IPS DF 19.7 (cell line): ENCODE measurements around the gene MAFB.

Source experiments
- DNase-seq: peaks from one replicate; pipeline ENCODE4 v3.0.0-alpha.2; 2013; ENCODE audit warnings: low read depth, low spot score

The MAFB gene

DNA sequence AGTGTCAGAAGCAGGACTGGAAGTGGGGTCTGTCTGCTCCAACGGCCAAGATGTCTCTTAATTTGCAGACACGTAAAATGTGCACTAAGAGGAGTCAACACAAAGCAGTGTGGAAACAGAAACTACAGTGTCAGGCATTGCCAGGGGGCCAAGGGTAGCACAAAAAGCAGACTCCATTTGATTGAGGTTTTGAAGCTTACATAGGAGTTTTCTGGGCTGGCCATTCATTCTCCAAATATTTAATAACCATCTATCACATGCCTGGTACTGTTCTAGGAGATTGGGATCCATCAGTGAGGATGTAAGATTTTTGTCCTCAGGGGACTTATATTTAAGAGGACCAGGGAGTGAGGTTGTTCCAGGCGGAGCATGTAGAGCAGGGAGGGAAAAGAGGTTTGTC lies 29.5 kb downstream of the MAFB start:
- no peak for DNase-seq

DNA sequence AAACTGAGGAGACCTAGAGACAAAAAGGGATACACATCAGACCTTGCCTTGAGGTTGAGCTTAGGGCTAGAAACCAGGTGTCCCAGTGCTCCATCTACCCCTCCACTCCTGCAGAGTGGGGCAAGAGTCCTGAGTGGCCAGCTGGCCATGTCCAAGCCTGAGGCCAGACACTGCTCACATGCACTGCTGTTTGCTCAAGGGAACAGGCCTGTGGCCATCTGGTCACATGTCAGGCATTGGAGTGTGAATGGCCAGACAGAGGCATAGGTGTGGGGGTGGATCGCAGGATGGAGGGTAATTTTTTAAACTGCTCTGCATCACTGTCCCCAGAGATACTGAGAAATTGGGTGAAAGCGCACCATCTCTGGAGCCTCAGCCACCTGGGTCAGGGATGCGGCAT lies 30.5 kb downstream of the MAFB start:
- no peak for DNase-seq

DNA sequence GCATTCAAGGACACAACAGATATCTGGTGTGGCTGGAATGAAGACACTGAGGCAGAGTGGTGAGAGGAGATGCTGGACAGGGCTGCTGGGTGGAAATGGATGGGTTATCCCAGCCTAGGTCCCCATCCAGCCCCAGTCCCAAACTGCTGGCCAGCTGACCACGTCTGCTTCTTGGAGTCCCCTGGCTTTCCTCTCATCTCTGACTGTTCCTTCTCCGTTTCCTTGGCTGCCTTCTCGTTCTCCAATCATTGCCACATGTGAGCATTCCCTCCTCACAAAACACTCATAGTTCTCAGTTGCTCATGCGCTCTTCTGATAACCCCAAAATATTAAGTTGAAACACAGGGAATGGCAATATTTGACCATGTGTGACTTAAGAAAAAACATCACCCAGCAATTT lies 31.5 kb downstream of the MAFB start:
- no peak for DNase-seq

DNA sequence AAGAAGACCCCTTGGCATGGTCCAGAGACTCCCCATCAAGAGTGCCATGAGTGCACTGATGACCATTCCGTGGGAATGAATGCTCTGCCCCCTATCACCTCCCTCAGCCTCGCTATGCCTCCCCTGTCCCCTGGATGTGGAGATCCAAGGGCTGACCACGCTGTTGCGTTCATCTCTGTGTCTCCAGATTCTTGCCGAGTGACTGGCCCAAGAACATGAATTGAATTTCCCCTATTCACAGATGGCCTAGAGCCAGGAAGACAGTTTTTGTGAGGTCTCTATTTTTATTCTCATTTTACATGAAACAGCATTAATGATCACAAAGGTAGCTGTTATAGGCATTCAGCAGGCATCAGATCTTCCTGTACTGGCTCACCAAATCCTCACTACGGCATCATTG lies 33.6 kb downstream of the MAFB start:
- no peak for DNase-seq

DNA sequence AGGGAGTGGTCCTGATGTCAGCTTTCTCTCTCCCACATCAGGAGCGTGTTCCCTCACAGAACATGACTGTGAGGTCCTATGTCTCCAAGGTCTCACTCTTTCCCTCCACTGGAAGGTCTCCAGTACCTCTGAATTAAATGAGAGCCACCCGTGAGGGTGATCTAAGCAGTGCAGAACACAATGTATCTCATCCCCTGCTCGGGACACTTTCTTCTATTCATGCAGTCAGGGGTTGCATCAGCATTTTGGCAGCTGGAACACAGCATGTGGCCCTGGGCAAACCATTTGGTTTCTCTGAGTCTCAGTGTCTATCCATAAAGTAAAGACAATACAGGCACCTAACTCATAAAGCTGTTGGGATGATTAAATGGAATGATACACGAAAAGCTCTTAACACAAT lies 34.2 kb downstream of the MAFB start:
- DNase-seq = no peak

DNA sequence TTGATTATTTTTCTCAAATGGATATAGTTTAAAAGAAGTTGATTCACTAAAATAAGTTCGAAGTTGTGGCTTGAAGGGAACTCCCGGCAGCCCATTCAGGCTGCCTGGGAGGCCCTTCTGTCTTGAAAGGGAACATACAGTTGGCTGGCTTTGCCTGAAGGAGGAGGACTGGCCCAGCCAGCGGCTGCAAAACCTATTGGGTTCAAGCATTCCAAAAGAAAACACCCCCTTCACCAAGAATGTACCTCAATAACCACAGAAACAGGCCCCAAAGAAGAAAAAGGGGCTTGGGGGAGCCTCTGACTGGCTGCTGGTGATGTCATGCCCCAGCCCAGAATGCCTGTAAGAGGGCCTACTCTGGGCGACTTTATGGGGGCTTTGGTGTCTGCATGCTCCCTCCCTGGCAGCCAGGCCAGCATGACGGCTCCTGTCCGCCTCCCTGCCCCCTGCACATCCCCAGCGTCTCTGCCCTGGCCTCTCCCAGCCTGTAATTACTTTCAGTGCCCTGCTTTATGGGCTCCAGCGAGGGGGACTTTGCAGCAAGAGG lies 36.5 kb downstream of the MAFB start:
- no peak for DNase-seq

DNA sequence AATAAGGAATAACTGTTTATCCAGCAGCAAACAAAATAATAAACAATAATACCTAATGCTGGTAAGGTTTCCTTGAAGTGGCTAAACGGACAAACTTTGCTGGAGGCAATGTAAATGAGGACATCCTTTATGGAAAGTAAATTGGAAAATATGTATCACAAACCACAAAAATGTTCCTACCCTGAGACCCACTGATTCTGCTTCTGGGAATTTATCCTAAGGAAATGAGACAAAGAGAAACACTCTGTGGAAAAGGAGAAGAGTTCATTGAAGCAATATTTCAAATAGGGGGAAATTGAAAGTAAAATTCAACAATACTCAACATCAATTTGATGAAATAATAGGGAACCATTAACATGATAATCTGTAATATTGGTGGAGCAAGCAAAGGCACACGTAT lies 37.9 kb downstream of the MAFB start:
- DNase-seq = no peak

DNA sequence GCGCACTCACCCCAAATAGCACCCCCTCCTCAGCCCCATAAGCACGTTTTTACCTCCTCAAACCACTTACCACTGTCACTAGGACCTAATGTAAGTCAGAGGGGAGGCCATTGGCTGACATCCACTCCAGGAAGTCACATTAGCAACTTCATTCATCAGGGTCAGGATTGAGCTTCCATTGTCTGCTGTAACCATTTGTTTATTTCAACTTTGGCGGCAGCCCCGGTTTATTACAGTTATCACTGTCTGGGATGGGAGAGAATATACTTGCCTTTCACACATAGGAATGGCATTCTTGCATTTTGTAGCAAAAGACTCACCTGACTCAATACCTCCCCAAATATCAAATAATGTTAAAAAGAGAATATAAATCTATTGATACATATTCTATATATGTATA lies 38.3 kb downstream of the MAFB start:
- no peak for DNase-seq

DNA sequence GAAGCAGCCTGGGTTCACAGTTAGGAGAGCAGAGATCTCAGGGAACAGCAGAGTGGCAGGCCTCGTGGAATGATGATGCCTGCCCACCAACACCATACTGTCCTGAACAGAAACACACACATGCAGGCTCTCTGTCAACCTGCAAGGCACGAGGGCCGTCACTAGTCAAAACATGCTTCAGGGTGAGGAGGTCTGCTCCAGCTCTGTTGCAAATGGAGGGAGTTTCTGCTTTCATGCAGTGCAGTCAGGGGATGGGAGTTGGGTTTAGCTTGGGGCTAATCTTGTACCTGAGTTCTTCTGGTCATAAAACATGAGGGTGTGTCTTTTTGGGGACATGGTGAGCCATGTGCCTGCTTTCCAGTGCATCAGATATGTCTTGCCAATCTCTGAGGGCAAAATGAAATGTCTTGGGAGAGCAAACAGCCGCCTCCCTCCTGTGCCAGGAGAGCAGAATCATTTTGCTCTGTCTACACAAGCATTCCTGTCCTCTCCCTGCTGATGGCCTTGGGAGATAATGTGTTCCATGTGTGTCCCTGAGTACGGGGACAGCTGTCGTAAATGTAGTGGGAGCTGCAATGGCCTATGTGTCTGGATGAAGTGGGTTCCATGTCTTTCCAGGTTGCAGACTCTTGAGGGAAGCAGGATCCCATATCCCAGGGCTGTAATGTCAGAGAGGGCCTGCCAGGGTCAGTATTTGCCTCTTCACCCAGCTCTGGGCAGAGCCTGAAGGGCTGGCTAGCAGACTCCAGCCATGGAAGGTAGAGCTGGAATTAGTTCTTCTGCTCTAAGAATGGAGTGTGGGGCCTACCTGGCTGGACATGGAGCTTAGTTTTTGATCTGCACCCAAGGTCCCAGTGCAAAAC lies 40.6 kb downstream of the MAFB start:
- no peak for DNase-seq

DNA sequence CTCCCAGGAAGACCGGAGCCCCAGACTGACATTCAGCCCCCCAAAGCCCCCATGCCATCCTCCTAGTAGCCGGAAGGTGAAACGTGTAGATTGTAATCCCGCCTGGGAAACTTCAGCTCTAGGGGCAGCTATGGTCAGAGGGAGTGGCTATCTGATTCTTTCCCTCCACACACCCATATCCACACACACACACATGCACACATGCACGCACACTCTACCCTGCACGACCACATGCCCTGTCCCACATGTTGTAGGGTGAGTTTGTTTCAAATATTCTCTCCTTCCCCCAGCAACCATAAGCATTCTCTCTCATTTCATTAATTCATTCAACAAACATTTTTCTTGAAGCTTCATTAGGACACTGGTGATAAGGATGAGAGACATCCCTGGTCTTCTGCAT lies 42.2 kb downstream of the MAFB start:
- DNase-seq = no peak

DNA sequence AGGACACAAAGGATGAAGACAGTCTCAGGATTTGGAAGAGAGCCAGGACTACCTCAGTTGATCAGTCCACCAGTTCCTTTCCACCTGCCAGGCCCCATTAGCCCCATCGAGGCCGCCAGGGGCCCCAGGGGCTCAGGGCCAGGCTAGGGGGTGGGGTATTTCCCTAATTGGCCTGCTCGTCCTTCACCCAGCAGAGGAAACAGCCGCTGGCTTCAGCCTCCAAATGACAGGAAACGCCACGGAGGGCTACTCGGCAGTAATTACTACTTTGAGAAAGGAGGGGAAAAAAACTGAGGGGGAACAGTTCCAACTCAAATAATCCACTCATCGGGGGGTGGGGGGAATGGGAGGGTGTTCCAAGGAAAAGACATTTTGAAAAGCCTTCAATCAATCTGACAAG lies 42.7 kb downstream of the MAFB start:
- DNase-seq = no peak

DNA sequence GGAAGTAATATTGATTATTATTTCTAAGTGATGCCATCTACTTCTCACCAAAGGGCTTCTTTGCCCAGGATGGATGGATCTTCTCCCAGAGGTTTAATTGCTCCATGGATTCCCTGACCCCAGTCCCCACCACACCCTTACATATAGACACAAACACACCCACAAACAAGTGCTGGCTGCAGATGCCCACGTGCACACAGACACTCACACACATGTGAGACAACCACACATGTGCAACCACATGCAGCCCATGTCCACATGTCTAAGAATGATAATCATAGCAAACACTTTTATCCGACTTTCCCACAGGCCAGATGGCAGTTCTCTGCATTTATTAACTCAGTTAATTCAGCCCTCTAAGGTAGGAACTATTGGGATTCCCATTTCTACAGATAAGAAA lies 44.2 kb downstream of the MAFB start:
- no peak for DNase-seq

DNA sequence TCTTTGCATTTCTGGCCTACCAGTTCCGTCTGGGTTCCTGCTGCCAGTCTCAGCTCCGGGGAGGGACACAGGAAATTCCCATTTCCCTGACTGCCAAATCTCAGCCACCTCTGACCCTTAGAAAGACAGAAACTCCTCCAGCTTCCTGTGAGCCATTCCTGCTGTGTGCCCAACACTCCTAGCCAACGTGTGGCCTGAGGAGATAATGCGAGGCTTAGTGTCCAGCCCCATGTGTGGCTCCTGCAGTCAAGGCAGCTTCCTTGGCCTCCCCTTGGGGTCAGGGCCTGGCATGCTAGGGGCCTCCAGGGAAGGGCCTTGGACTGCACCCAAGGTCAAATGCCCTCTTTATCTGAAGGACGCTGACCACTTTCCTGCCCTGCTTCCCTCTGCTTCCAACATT lies 45.1 kb downstream of the MAFB start:
- DNase-seq = no peak

DNA sequence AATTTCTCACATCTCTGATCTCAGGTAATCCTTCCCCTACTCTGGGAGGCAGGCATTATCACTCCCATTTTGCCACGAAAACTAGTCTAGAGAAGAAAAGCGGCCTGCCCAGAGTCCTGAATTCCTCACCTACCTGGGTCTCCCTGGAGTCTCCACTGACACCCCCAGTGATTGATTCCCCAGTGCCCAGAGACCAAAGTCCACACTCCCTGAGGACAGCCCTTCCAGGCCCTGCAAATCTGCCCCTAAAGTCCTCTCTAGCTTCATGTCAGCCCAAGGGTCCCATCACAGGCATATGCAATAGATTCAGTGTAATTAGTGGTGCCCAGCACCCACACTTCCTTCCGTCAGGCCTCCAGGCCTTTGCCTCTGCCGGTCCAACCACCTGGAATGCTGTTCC lies 47.2 kb downstream of the MAFB start:
- no peak for DNase-seq

DNA sequence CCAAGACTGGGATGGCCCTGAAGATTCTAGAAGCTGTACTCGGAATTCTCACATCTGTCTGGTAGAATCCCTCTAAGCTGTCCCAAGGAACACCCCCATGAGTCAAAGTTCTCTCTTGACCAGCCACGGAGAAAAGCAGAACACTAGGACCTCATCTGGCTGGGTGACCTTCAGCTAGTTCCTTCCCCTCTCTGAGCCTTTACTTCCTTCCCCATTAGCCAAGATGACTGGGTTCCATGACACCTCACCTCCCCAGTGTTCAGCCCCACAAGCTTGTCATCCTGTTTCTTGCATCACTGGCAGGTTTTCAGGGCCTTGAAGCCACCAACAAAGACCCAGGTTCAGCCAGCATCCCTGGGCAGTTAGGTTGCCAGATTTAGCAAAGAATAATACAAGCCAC lies 47.8 kb downstream of the MAFB start:
- DNase-seq = no peak

DNA sequence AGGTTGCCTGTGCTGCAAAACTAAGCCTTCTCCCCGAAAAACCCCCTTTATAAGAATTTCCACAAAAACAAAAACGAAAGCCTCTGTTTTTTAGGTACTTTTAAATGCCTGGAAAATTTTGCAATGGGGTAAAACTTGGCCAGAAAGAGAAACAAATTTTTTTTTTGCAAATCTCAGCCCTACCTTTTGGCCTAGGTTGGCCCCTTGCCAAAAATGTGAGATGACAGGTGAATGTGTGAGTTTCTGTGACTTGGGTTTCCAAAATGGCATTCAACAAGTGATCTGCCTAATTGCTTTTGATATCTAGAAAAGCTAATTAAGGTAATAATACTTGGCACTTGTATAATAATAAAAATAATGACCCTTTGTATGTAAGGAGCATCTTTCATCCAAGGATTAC lies 48.4 kb downstream of the MAFB start:
- no peak for DNase-seq

DNA sequence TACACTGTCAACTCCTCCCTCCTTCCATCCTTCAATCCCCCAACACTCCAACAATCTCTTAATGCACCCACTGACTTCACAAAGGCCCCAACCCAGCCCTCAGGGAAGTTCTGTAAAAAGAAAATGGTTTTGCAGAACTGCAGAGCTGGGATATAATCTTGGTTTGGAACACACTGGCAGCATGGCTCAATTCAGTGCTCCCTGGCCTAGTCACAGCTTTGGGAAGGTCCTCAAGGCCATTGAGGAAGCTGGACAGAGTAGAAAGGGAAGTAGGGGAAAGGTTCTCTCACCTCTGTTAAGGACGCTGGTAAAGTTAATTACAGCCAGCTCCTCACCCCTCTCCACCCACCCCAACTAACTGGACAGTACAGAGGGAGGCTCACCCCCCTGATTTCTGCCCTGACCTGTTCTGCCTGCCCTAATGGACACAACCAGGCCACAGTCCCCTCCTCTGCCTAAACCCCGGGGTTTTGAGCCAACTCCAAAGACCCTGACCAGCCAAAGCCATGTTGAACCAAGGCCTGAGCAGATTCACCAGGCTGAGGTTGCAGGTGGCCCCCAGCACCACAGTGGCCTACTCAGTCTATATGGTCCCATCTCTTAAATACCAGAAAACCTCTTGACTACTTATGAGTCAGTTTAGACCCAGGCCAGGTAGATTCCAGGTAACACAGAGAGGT lies 49.2 kb downstream of the MAFB start:
- DNase-seq = no peak

DNA sequence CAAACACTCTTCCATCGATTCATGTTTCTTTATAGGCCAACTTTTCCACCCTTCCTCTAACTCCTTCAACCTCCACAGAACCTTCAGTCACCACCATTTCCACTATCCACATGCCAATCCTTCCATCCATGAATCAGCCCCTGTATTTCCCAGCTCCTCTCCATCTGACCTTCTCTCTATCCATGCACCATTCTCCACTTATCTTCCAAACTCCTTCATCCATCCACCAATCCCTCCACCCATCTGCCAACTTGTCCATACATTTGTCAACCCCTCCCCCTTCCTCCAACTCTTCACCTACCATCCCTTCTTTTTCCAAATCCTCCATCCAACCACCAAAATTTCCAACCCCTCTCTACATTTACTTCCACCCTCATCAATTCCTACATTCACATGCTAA lies 49.9 kb downstream of the MAFB start:
- no peak for DNase-seq

DNA sequence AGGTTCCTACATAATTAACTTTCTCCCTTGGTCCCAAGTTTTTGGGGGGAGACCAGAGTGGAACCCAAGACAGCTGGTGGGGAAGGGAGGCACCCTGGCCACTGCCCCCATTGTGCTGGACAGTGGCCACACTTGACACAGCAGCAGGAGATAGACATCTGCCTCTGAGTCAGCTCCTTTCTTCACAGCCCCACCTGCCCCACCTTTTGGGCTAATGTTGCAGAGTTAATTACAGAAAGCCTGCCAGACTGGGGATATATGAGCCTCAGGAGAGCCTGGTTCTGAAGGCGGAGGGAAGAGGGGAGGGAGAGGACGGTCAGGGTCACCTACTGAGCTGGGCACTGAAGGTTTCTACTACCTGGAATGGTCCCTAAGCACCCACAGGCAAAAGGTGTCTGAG lies 50.6 kb downstream of the MAFB start:
- no peak for DNase-seq

DNA sequence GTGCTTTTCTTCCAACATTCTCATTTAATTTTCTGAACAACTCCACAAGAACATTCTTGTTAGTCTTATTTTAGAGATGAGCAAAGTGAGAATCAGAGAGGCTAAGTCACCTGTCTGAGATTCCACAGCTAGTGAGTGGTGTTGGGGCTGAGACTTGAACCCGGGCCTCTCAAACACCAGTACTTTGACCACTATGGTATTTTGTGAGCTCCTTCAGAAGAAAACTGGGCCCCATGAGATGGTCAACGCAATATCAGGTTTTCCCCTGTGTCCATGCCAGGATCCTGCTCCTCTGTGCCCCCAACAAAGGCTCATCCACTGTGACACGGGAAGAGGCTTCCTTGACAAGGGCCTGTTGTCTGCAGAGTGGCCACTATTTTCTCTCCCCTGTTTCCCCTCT lies 51.9 kb downstream of the MAFB start:
- no peak for DNase-seq

DNA sequence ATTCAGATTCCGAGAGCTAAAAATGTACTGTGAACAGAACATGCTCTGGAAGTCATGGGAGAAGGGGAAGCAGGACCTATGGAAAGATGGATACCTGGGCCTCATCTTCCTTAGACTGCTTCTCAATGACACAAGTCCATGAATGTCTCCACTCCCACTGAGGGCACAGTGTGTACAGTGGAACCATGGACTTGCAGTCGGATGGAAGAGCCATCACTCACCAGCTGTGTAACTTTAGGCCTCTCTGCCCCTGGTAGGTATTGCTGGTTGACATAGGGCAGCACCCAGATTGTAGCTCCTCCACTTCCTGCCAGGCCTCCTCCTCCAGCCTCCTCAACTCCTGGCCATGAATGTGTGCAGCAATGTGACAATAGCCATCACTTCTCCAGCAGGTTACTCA lies 52.5 kb downstream of the MAFB start:
- DNase-seq = no peak

DNA sequence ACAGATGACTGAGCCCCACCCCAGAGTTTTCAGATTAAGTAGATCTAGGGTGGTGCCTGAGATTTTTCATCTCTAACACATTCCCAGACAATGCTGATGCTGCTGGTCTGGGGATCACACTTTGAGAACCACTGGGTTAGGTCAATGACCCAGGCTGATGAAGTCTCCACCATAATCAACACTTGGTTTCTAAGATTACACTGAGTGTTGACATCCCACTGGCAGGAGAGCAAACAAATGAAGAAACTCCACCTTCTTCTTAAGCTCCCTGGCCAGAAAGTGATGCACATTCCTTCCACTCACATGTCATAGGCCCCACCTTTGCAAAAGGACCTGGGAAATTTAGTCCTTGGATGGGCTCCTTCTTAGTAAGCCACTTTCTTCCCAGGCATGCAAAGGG lies 53.1 kb downstream of the MAFB start:
- no peak for DNase-seq
